Measurements from ENCODE around the gene IPP.
A peak's percentile ranks its signal among the peaks of the same experiment; 100 is the strongest.
"Not testable (repeated sequence)": the region's sequence is repeated elsewhere in the genome, so short reads cannot be mapped to it uniquely, and the experiment has no call there.

The IPP gene

DNA sequence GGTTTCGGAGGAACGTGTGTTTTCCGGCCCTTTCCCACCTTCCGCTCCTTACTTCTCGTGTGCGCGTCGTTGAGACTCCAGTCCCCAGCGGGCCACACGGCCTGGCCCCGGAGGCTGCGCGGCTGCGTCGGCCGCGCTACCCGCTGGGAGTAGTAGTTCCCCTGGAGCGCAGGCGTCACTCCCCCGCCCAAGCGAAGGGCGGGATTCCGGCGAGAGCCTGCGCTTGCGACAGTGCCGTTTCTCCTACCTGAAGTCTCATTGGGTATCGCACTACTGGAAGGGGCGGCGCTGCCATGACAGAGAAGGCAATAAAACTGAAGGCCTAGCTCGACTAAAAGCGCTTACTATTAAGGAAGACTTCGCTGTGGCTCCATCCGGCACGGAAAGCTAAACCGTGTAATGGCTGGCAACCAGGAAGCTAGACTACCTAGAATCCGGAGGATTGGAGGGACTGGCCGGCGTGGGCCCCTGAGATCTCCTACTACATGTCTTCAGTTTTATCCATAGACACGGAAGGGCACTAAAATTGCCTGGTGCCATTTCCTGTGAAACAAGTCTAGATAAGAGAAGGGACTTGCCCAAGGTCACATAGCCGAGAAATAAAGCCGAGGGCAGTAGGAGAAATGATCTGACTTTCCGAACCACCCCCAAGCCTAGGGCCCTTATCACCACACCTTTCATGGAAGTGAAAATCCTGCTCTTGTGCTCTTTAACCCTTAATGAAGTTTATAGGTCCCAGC, 63.3 kb downstream of the IPP start:
- in situ Hi-C loops (cut with HindIII; ENCODE audit: low pct_ligation_motif_present, low pct_unique_long_range_greater_than_20kb, low sequenced_read_pairs), result no loop called here
- DNase-seq, result peak; percentile 97

DNA sequence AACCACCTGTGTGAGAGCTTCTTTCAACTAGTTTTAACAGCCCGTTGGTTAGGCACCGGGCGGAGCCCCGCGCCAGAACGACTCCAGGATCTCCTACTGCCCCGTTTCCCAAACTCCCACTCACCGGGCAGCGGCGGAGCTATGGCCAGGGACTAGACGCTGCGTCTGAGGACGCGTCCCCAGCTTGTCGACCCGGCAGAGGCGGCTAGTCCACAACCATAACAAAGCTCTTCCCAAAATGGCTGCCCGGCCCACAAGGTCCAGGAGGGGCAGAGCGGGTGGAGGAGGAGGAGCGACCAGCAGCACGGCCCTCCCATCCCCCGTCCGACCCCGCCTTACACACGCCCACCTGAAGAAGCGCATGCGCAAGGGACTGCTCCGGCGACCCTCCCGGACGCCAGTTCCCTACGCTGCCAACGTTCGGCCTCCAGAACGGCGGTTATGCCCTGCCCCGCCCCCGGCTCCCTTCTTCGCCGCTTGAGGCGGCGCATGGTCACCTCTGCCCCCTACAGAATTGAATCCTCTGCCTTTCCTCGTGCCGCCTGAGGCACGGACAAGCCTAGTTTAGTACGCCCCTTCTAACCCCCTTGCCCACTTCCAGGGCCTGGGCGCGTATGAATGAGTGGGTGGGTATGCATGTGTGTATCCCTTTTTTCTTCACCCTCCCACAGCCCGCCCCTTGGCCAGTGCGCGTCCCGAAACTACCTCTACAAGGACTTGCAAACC, 64.0 kb downstream of the IPP start, which contains the start of gene GPBP1L1:
Gene GPBP1L1 (minus strand): TSS at position 246 of the 726 bp plus-strand sequence. CDS start 27,446 bp downstream, outside the sequence.
- peak; percentile 91 for DNase-seq
- in situ Hi-C loops (cut with HindIII; ENCODE audit: low pct_ligation_motif_present, low pct_unique_long_range_greater_than_20kb, low sequenced_read_pairs), result no loop called here

DNA sequence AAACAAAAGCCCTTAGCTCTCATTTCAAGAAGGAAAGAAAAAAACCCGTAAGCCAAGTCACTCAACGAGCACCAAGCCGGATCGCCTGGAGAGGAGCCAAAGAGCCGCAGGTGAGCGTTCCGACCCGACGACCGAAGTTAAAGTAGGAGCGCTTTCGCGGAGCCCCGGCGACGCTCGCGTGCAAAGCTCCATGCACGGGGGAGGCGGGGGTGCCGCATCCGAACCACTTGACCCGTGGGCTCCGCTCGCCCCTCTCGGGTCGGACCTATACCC, 64.5 kb downstream of the IPP start:
- DNase-seq, result peak; percentile 43
- in situ Hi-C loops (cut with HindIII; ENCODE audit: low pct_ligation_motif_present, low pct_unique_long_range_greater_than_20kb, low sequenced_read_pairs), result no loop called here

DNA sequence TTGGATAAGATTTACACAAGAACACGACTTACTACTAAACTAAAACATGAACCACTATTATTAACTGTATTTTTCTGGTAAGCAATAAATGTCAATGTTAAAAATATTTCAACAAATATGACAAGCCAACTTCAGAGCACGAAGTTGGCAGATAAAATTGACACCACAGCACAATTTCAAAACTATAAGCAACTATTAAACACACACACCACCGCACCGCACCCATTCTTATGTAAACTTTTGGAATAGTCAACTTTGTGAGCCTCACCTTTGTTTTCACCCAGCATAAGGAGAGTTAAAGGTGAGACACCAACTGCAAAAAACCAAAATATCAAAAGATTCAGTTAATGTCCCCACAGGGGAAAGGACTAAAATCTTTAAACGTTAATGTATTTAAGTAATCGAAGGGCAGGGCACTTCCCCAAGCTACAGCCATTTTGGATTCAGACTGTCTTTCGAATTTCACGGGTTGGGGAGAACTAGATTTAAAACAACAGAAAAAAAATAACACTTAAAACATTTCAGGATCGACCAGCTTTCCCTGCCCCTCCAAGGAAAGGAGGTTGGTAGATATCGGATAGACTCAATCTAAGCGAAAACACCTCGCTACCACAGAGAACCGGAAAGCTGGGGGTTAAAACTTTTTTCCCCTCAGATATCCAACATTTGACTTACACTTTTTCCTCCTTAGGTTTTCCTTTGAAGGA, 65.0 kb downstream of the IPP start:
- in situ Hi-C loops (cut with HindIII; ENCODE audit: low pct_ligation_motif_present, low pct_unique_long_range_greater_than_20kb, low sequenced_read_pairs), result no loop called here
- peak; percentile 19 for DNase-seq

DNA sequence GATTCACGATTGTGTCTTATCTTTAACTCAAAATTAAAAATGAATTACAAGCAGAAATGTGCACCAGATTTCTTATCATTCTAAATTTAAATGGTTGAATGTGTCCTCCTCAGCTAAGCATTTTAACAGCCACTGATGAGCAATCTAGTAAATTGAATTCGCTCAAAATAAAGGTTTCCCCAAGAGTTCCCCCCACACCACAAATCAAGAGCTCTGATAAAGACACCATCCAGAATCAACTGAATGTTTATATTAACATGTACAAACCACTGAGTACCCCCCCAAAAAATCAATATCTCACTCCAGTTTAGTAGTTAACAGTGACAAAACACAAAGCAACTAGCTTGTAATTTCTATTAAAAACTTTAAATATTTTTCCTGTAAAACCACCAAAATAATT, 66.1 kb downstream of the IPP start:
- in situ Hi-C loops (cut with HindIII; ENCODE audit: low pct_ligation_motif_present, low pct_unique_long_range_greater_than_20kb, low sequenced_read_pairs), result no loop called here
- DNase-seq, result no peak

DNA sequence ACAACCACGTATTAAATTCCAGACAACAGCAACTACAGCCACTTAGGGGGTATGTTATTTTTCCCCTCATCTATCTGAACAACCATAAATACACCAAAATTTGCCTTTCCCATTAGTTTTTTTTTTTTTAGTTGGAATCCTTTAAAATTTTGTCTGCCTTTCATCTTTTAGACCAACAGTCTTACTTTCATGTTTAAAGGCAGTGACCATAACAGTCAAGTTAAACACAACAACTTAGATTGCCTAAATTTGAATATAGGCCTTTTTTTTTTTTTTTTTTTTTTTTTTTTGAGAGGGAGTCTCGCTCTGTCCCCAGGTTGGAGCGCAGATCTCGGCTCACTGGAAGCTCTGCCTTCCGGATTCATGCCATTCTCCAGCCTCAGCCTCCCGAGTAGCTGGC, 67.5 kb downstream of the IPP start:
- in situ Hi-C loops (cut with HindIII; ENCODE audit: low pct_ligation_motif_present, low pct_unique_long_range_greater_than_20kb, low sequenced_read_pairs), result no loop called here
- no peak for DNase-seq

DNA sequence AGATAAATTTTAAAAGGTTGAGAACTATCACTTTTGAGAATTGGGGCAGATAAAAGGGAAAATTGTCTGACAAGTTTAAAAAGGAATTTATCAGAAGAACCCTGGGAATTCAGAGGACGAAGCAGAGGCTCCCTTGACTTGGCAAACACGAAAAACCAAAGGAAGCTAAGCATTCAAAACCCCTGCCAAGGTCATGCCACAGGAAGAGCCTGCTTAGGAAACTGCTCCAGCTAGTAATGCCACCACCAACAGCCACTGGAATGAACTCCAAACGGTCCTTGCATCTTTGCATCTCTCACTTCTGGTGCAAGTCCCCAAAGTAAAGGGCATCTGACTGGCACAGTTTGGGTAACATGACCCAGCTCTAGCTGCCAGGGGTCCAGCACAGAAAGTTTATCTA, 71.3 kb downstream of the IPP start:
- in situ Hi-C loops (cut with HindIII; ENCODE audit: low pct_ligation_motif_present, low pct_unique_long_range_greater_than_20kb, low sequenced_read_pairs), result no loop called here
- no peak for DNase-seq

DNA sequence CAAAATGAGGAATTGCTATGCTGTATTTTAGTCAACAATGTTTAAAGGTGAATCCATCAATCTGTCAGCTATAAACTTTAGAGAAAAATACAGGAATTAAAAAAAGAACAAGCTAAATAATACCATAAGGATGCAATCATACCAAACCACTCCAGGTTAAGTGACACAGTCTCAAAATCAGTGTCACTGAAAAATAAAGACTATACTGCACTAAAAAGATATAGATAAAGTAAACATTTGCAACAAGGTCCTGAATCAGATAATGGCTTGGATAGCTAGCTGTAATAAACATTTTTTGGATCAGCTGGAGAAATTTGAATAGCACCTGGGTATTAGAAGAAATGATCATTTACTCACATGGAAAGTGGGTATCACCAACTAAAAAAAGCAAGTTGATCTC, 72.0 kb downstream of the IPP start:
- no peak for DNase-seq
- in situ Hi-C loops (cut with HindIII; ENCODE audit: low pct_ligation_motif_present, low pct_unique_long_range_greater_than_20kb, low sequenced_read_pairs), result no loop called here

DNA sequence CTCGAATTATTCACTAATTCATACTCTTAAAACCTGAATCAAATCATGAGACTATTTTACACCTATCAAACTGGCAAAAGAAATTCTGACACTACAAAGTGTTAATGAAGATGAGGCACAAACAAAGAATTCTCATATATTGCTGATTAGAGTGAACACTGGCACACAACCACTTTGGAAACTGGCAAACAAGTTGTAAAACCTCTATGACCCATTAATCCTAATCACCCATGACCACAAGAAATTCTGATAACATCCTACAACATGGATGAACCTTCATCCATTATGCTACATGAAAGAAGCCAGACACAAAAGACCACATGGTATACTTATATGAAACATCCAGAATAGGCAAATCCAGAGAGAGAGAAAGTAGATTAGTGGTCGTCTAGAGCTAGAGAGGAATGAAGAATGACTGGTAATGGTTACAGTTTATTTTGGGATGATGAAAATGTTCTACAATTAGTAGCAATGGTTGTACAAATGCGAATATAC, 72.7 kb downstream of the IPP start:
- no peak for DNase-seq
- in situ Hi-C loops (cut with HindIII; ENCODE audit: low pct_ligation_motif_present, low pct_unique_long_range_greater_than_20kb, low sequenced_read_pairs), result no loop called here

DNA sequence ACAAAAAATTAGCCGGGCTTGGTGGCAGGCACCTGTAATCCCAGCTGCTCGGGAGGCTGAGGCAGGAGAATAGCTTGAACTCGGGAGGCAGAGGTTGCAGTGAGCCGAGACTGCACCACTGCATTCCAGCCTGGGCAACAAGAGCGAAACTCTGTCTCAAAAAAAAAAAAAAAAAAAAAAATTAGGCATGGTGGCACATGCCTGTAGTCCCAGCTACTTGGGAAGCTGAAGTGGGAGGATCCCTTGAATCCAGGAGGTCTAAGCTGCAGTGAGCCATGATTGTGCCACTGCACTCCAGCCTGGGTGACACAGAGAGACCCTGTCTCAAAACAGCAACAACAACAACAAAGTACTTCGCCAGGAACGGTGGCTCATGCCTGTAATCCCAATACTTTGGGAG, 73.9 kb downstream of the IPP start:
- in situ Hi-C loops (cut with HindIII; ENCODE audit: low pct_ligation_motif_present, low pct_unique_long_range_greater_than_20kb, low sequenced_read_pairs); DNase-seq: not testable (repeated sequence)

DNA sequence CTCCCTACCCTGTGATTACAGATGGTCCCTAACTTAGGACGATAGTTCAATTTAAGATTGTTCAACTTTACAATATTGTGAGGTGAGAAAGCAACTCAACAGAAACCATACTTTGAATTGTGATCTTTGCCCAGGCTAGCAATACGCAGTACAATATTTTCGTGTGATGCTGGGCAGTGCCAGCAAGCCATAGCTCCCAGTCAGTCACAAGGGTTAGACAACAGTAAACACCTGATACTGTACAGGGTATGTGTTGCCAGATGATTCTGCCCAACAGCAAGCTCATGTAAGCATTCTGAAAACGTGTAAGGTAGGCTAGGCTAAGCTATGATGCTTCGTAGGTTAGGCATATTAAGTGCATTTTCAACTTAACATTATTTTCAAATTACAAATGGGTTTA, 76.0 kb downstream of the IPP start:
- no peak for DNase-seq
- in situ Hi-C loops (cut with HindIII; ENCODE audit: low pct_ligation_motif_present, low pct_unique_long_range_greater_than_20kb, low sequenced_read_pairs), result no loop called here

DNA sequence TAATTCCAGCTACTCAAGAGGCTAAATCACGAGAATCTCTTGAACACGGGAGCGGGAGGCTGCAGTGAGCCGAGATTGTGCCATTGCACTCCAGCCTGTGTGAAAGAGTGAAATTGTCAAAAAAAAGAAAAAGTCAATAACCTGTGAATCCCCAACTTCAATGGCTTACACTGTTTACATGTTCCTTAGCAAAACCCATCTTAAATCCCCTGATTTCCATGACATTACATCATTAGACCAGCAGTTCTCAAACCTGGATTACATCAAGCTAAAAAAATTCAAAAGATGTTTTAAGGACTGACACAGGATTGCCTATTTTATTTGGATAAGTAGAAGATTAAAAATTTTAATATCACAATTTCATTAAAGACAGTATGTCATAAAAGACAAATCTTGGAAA, 76.5 kb downstream of the IPP start:
- DNase-seq, result no peak
- in situ Hi-C loops (cut with HindIII; ENCODE audit: low pct_ligation_motif_present, low pct_unique_long_range_greater_than_20kb, low sequenced_read_pairs), result no loop called here

DNA sequence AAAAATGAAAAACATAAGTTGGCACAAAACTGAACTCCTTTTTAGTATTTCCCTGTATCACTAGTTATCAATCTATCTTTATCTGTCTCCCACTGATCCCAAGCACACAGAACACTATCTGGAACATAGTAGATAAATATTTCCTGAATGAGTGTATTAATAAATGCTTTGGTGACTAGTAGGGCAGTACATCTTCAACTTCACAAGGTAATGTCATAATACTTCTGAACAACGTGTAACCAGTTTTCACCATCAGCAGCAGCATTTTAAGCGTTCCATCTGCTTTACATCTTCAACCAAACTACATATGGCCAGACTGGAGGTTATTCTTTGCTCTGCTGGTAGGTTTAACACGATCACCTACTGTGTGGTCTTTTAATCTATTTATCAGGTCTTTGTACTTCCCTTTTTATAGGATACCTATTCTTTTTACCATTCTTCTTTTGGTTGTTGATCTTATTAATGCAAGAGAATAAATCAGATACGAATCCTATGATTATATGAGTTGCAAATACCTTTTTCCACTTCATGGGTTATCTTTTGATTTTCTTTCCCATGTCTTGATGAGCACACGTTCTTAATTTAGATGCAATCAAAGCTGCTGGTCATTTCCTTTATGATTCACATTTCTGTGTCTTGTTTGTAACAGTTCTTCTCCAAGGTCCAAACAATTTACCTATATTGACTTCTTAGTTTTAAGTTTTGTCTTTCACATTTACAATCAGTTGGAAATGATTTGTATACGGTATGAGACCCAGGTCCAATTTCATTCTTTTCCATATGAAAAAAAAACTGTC, 80.4 kb downstream of the IPP start:
- in situ Hi-C loops (cut with HindIII; ENCODE audit: low pct_ligation_motif_present, low pct_unique_long_range_greater_than_20kb, low sequenced_read_pairs), result no loop called here
- no peak for DNase-seq

DNA sequence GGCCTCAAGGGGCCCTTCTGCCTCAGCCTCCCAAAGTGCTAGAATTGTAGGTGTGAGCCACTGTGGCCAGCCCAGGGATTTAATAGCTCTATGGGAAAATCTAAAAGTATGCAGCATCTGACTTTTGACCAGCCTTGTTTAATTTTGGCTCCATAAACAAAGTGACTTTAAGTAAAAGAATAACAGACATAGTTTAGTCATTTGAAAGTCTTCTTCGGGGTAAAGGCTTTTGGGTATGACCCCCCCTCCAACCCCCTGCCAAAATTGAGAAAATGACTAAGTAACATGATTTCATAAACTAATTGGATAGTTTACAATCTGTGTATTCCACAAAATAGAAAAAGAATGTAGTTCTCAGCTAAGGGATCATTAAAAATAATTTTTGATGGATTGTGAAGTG, 81.1 kb downstream of the IPP start:
- DNase-seq, result no peak
- in situ Hi-C loops (cut with HindIII; ENCODE audit: low pct_ligation_motif_present, low pct_unique_long_range_greater_than_20kb, low sequenced_read_pairs), result no loop called here

DNA sequence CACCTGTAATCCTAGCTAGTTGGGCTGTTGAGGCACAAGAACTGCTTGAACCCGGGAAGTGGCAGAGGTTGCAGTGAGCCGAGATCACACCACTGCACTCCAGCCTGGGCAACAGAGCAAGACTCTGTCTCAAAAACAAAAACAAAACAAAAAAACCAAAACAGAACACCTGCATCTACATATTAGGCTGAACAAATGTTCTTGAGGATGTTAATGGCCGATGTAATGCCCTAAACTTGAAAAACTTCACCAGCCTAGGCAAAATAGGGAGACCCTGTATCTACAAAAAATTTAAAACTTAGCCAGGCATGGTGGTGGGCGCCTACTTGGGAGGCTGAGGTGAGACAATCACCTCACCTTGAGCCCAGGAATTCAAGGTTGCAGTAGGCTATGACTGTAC, 81.9 kb downstream of the IPP start:
- in situ Hi-C loops (cut with HindIII; ENCODE audit: low pct_ligation_motif_present, low pct_unique_long_range_greater_than_20kb, low sequenced_read_pairs), result no loop called here

DNA sequence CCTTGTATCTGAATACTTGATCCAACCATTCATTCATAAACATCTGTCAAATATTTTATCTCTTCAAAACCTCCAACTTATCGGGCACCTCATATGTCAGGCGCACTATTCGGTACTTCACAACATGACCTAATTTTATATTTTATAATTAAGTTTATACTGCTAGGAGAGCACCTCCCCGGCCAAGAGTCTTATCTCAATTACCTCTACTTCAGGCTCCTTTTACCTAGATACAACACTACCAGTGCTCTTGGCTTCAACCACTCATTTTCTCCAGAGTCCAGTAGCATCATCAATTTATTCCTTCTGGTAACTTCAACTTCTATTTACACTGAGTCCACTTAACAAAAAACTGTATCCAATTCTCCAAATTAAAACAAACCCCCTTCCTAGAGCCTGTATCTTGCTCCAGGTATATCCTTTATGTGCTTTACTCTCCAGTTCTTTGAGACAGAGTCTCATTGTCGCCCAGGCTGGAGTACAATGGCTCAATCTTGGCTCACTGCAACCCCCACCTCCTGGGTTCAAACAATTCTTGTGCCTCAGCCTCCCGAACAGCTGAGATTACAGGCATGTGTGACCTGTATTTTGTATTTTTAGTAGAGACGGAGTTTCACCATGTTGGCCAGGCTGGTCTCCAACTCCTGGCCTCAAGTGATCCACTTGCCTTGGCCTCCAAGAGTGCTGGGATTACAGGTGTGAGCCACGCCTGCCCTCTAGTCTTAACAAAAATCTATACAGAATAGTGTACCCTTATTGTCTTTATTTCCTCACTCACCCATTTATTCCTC, 82.9 kb downstream of the IPP start:
- in situ Hi-C loops (cut with HindIII; ENCODE audit: low pct_ligation_motif_present, low pct_unique_long_range_greater_than_20kb, low sequenced_read_pairs), result no loop called here
- no peak for DNase-seq

More for the DNA sequence above, 81.9 kb downstream of the IPP start:
- no peak for DNase-seq

DNA sequence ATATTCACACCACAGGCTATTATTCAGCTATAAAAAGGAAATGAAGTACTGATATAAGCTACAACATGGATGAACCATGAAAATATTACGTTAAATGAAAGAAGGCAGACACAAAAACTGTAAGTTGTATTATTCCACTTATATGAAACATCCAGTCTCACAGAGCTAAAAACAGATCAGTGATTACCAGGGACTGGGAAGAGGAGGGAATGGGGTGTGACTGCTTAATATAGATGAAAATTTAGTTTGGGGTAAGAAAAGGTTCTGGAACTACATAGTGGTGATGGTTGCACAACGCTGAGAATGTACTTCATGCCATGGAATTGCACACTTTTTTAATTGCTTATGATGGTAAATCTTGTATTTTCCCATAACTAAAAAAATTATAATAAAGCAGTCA, 83.6 kb downstream of the IPP start:
- in situ Hi-C loops (cut with HindIII; ENCODE audit: low pct_ligation_motif_present, low pct_unique_long_range_greater_than_20kb, low sequenced_read_pairs), result no loop called here
- DNase-seq, result no peak

DNA sequence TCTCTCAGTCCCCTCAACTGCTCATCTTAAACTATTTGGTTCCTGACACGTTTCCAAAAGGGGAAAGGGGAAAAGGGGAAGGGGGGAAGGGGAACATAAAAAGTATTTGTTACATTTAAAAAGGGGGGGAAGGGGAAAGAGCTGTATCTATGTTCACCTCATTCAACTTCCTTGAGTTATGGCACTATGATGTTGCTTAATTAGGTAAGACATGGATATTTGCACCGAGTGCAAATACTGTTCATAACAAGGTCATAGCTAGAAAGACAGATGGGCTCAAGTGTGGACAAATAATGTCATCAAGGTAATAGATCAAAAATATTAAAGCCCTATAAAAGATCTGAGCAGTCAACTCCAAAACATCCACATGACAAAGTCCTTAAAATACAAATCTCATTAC, 90.1 kb downstream of the IPP start:
- in situ Hi-C loops (cut with HindIII; ENCODE audit: low pct_ligation_motif_present, low pct_unique_long_range_greater_than_20kb, low sequenced_read_pairs), result no loop called here
- DNase-seq, result no peak
